ENCODE results near the gene CCL23. TPM values are rescaled to one million over a fixed set of nuclear protein-coding genes. Genes with fewer than 3 reads are reported as not detected.

CCL23 gene
- total RNA-seq, 4 donors from 2014 or later, result 3.4 to 13.7 (median 9.1) TPM

- TF ChIP-seq, protein P1, sequence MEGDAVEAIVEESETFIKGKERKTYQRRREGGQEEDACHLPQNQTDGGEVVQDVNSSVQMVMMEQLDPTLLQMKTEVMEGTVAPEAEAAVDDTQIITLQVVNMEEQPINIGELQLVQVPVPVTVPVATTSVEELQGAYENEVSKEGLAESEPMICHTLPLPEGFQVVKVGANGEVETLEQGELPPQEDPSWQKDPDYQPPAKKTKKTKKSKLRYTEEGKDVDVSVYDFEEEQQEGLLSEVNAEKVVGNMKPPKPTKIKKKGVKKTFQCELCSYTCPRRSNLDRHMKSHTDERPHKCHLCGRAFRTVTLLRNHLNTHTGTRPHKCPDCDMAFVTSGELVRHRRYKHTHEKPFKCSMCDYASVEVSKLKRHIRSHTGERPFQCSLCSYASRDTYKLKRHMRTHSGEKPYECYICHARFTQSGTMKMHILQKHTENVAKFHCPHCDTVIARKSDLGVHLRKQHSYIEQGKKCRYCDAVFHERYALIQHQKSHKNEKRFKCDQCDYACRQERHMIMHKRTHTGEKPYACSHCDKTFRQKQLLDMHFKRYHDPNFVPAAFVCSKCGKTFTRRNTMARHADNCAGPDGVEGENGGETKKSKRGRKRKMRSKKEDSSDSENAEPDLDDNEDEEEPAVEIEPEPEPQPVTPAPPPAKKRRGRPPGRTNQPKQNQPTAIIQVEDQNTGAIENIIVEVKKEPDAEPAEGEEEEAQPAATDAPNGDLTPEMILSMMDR (IDR thresholded peaks at IDR 0.05; ENCODE audit: low read depth), result no peak
These were observed 6.5 kb upstream of the CCL23 start for GRCh38 chr17:36024106-36024869.

DNA sequence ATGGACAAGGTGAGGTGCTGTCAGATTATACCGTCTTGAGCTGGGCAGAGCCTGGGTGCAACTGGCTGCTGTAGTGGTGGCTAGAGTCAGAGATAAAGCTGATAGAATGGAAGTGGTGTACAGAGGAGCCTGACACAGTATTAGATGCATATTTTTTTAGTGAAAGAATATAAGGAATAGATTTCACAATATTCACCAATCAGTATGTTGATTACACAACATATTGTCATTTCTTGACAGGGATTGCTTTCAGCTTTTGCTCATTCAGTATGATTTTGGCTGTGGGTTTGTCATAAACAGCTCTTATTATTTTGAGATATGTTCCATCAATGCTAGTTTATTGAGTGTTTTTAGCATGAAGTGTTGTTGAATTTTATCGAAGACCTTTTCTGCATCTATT lies 1.7 kb upstream of the CCL23 start:
- TF ChIP-seq, protein P1 (IDR thresholded peaks at IDR 0.05; ENCODE audit: low read depth), result no peak

GRCh38 chr17:36016555-36016954 lies 1.2 kb downstream of the CCL23 start:
- TF ChIP-seq, protein P1 (IDR thresholded peaks at IDR 0.05; ENCODE audit: low read depth), result no peak

GRCh38 chr17:36014946-36015345 lies 2.8 kb downstream of the CCL23 start:
- TF ChIP-seq, protein P1 (IDR thresholded peaks at IDR 0.05; ENCODE audit: low read depth), result no peak

DNA sequence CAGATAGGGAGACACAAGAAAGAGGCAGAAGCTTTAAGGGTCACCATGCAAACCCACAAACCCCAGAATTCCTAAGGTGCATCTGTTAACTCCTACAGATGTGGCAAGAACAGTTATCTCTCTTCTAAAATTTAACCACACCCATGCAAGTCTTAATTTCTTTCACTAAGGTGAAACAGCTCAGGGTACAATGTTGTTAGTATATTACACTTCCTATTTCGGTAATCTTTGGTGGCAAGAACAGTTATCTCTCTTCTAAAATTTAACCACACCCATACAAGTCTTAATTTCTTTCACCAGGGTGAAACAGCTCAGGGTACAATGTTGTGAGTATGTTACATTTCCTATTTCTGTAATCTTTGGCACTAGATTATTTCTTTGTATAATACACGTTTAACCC lies 6.6 kb downstream of the CCL23 start:
- TF ChIP-seq, protein P1 (IDR thresholded peaks at IDR 0.05; ENCODE audit: low read depth), result no peak

GRCh38 chr17:36008998-36009665 lies 8.6 kb downstream of the CCL23 start:
- TF ChIP-seq, protein P1 (IDR thresholded peaks at IDR 0.05; ENCODE audit: low read depth), result no peak

DNA sequence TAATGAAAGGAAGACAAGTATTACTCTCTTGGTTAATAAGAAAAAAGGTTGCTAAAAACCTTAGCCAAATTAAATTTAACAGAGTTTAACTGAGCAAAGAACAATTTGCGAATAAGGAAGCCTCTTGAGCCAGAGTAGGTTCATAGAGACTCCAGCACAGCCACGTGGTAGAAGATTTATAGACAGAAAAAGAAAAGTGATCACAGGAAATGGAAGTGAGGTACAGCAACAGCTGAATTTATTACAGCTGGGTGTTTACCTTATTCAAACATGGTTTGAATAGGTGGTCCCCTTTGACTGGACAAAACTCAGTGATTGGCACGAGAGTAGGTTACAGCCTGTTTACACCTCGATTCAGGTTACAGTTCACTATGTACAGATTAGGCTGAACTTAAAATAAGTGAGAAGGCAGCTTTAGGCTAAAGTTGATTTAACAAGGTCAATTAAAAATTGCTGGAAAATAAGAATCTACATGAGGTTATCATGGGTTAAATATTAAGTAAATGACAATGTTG lies 13.1 kb downstream of the CCL23 start:
- TF ChIP-seq, protein P1 (IDR thresholded peaks at IDR 0.05; ENCODE audit: low read depth), result no peak
